Measurements from ENCODE around the gene RIPPLY3.
"Not testable (repeated sequence)": the region's sequence is repeated elsewhere in the genome, so short reads cannot be mapped to it uniquely, and the experiment has no call there.

The RIPPLY3 gene

DNA sequence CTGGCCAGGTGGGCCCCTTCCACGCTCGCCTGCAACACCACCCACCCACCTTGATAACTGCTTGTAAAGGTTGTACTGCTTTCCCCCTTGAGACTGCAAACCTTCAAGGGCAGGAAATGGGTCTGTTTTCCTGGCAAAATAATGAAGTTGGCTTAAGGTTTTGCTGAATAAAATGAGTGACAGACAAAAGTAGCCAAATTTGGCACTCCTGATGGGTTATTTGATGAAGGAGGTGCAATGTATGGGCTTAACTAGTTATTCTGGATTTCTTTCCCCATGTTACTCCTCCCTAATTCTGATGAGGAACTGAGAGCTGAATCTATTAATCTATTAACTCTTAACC lies 25.5 kb upstream of the RIPPLY3 start:
- DNase-seq (ENCODE audit: low read depth): no peak

- no peak for DNase-seq (ENCODE audit: low read depth)
Measured at GRCh38 chr21:36981977-36982700, 24.4 kb upstream of the RIPPLY3 start.

DNA sequence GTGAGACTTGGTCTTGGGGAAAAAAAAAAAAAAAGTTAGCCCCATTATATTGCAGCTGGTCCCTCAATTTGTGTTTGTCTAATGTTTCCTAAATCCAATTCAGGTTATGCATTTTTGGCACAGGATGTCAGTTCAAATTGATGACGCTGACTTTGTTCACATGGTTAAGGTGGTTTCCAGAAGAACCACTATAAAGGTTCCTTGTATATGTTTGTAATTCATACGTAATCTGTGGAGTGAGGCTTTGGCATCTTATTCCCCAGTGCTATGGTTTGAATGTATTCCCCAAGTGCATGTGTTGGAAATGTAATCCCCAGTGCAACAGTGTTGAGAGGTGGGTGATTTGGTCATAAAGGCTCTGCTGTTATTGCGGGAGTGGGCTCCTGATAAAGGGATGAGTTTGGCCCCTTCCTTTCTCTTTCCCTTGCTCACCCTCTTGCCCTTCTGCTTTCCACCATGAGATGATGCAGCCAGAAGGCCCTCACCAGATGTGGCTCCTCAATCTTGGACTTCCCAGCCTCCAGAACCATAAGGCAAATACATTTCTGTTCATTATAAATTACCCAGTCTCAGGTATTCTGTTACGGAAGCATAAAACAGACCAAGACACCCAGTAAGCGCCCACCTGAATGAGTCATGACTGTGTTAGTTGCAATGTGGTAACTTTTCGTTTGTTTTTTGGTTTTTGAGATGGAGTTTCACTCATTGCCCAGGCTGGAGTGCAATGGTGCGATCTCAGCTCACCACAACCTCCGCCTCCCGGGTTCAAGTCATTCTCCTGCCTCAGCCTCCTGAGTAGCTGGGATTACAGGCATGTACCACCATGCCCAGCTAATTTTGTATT lies 20.5 kb upstream of the RIPPLY3 start:
- no peak for DNase-seq (ENCODE audit: low read depth)

- DNase-seq (ENCODE audit: low read depth): no peak
Measured at GRCh38 chr21:36987845-36988244, 18.7 kb upstream of the RIPPLY3 start.

DNA sequence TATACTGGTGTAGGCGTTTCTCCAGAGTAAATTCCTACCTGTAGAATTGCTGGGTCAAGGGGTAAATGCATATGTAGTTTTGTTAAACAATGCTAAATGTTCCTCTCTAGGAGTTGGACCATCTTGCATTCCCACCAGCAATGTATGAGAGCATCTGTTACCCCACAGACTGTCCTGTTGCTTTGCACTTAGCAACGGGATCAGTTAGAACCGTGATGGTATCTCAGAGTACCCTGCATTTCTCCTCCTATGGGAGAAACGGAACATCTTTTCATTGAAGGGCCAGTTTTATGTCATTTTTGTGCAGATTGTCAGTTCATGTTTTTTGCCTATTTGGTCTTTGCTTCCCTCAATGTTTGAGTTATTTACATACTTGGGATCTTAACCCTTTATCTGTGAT lies 18.0 kb upstream of the RIPPLY3 start:
- no peak for DNase-seq (ENCODE audit: low read depth)

DNA sequence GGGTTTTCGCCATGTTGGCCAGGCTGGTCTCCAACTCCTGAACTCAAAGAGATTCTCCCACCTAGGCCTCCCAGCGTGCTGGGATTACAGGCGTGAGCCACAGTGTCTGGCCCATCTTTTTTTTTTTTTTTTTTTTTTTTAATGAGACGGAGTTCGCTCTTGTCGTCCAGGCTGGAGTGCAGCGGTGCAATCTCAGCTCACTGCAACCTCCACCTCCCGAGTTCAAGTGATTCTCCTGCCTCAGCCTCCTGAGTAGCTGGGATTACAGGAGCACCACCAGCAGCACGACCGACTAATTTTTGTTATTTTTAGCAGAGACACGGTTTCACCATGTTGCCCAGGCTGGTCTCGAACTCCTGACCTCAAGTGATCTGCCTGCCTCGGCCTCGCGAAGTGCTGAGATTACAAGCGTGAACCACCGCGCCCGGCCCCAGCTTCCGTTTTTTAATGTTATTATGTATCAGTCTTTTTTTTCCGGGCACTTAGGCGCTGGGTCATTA lies 17.3 kb upstream of the RIPPLY3 start:
- DNase-seq (ENCODE audit: low read depth): not testable (repeated sequence)

- DNase-seq (ENCODE audit: low read depth): peak; percentile 70
Measured at GRCh38 chr21:36989699-36990507, 16.6 kb upstream of the RIPPLY3 start.

GRCh38 chr21:36990508-36991205 lies 15.8 kb upstream of the RIPPLY3 start:
- DNase-seq (ENCODE audit: low read depth): no peak

DNA sequence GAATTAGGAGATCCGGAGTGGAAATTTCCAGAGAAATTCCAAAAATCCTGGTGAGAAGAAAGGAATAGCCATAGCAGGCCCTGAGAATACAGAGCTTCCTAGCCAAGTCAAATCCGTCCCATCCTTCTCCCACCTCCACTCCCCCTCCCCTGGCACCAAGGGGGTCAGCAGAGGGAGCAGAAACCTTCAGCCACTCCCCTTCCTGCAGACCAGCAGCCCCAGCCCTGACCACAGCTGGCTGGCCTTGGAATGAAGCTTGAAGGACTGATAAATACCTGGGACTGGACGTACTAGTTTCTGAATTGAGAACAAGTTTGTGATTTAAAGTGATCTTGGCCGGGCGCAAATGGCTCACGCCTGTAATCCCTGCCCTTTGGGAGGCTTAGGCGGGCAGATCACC lies 13.8 kb upstream of the RIPPLY3 start:
- no peak for DNase-seq (ENCODE audit: low read depth)

GRCh38 chr21:36994501-36995158 lies 11.9 kb upstream of the RIPPLY3 start:
- DNase-seq (ENCODE audit: low read depth): no peak

- not testable (repeated sequence) for DNase-seq (ENCODE audit: low read depth)
Measured at GRCh38 chr21:36995285-36995684, 11.2 kb upstream of the RIPPLY3 start.

DNA sequence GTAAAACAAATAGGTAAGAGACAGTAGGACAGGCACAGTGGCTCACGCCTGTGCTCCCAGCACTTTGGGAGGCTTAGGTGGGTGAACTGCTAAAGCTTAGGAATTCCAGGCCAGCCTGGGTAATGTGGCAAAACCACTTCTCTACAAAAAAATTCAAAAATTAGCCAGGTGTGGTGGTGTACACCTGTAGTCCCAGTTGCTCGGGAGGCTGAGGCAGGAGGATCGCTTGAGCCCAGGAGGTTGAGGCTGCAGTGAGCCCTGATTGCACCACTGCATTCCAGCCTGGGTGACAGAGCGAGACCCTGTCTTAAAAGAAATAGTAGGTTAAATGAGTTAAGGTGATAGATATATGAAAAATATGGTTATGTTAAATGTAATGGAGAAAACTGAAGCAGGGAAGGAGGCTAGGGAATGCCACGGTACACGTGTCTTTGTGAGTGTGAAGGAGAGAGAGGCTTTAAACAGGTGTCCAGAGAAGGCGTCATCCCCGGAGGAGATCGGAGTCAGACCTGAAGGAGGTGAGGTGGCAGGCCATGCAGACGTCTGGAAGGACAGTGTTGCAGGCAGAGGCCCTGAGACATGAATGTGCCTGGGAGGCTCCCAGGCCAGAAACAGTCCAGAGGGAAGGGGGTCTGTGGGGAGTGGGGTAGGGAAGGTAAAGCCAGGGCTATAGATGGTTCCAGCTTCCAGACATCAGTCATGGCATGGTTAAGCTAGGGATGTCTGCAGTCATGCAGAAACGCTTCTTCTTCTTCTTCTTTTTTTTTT lies 7.2 kb upstream of the RIPPLY3 start:
- DNase-seq (ENCODE audit: low read depth): no peak

DNA sequence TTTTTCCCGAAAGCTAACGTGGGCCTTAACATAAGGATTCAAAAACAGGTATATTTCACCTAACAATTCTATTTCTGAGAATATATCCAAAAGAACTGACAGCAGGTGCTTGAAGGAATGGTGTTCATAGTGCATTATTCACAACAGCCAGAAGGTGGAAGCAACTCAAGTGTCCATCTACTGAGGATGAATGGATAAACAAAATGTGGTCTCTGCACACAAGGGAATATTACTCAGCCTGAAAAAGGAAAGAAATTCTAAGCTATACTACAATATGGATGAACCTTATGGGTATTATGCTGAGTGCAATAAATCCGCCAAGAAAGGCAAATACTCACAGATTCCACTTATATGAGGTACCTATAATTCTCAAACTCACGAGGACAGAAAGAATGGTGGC lies 6.1 kb upstream of the RIPPLY3 start:
- no peak for DNase-seq (ENCODE audit: low read depth)

- DNase-seq (ENCODE audit: low read depth): no peak
Measured at GRCh38 chr21:37001441-37001840, 5.1 kb upstream of the RIPPLY3 start.

- not testable (repeated sequence) for DNase-seq (ENCODE audit: low read depth)
Measured at GRCh38 chr21:37002851-37003250, 3.7 kb upstream of the RIPPLY3 start.

GRCh38 chr21:37003917-37004316 lies 2.6 kb upstream of the RIPPLY3 start:
- DNase-seq (ENCODE audit: low read depth): not testable (repeated sequence)

DNA sequence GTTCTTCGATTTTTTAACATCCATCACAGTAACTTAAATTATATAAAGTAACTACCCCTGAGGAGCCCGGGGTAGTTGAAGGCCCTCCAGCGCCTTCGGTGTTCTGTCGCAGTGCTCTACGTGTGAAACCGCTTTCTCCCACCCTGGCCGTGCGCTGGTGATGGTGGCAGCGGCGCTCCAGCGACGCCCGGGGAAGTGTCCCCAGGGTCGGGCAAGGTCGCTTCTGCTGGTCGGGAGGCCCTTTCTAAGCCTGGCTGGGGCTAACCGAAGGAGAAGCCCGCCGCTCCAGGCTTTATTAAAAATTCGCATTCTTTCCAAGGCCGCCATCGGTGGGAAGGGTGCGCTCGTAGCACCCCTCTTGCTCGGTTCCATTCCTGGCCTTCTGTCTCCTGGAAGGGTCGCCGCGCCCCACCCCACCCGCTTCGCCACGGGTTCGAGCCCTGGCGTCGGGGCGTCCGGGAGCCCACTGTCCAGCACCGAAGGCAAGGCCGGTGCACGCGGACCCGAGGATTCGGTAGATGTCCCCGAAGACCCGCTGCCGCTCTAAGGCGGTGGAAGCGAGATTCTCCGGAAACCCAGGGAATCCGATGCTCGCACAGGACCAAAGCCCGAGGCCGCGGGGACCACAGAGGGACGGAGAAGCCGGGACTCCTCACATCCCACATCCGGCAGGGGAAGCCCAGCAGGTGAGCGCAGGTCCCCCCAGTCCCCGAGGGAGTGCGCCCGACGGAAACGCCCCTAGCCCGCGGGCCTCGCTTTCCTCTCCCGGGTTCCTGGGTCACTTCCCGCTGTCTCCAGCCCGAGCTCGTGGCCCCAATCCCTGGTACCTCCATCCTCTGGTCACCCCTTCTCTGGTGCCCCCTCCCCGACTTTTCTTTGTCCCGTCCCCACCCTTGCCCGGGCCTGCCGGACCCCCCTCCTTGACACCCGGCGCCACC lies 685 bp upstream of the RIPPLY3 start:
- DNase-seq (ENCODE audit: low read depth): no peak

- no peak for DNase-seq (ENCODE audit: low read depth)
Measured at GRCh38 chr21:37008724-37009123, 2.2 kb downstream of the RIPPLY3 start.

GRCh38 chr21:37009740-37010341 lies 3.3 kb downstream of the RIPPLY3 start:
- peak; percentile 62 for DNase-seq (ENCODE audit: low read depth)

Data from stimulated activated CD8-positive, alpha-beta memory T cell treated with anti-CD3 and anti-CD28 coated beads, Interleukin-7, amount 100 ng/mL, for 24 hours (primary cell).